Naive thymus-derived CD8-positive, alpha-beta T cell (primary cell): ENCODE results near the gene IGLON5. TPM values are rescaled to one million over a fixed set of nuclear protein-coding genes. Genes with fewer than 3 reads are reported as not detected.

ENCODE experiments used
- ATAC-seq, 2 donors: fragments of 150-1000 bp; cut with Tn5 transposase in 1 of 2; sonication (Bioruptor Pico), chemical (Tn5 transposase) in 1 of 2; 1 replicate in 1 of 2; 2 replicates in 1 of 2; pipeline ENCODE4 v1.10.0; 2021; ENCODE audit warnings: mild to moderate bottlenecking in 2 of 2, moderate library complexity in 2 of 2
- POLR2A ChIA-PET: fragments of 350-600 bp; sonication (Branson Sonifier 250); formaldehyde crosslinking; loops from one replicate; lab custom pipeline; 2021; ENCODE audit warnings: antibody characterized with exemption; lab: Charles Lee
- DNase-seq, 10 donors: peaks; one replicate each; pipeline versions ENCODE4 v3.0.0 to v3.0.0-alpha.2; 2020 to 2022
- H3K27ac Mint-ChIP-seq, 10 donors: one replicate each; pipeline ENCODE4 v1.8.0; 2020 to 2022; ENCODE audit warnings: mild to moderate bottlenecking in 10 of 10, mixed read lengths in 10 of 10, moderate library complexity in 4 of 10, inconsistent platforms in 1 of 10
- H3K27me3 Mint-ChIP-seq, 5 donors: one replicate each; pipeline ENCODE4 v1.8.0; 2021 to 2022; ENCODE audit warnings: mixed read lengths in 5 of 5
- H3K36me3 Mint-ChIP-seq, 3 donors: one replicate each; pipeline ENCODE4 v1.8.0; 2020 to 2022; ENCODE audit warnings: mixed read lengths in 3 of 3, mild to moderate bottlenecking in 2 of 3, inconsistent platforms in 1 of 3
- H3K4me1 Mint-ChIP-seq, 4 donors: one replicate each; pipeline ENCODE4 v1.8.0; 2021 to 2022; ENCODE audit warnings: mixed read lengths in 4 of 4
- H3K4me3 Mint-ChIP-seq, 10 donors: one replicate each; pipeline ENCODE4 v1.8.0; 2020 to 2022; ENCODE audit warnings: mild to moderate bottlenecking in 10 of 10, mixed read lengths in 10 of 10, moderate library complexity in 6 of 10, inconsistent platforms in 1 of 10
- H3K9me3 Mint-ChIP-seq, 9 donors: one replicate each; pipeline ENCODE4 v1.8.0; 2020 to 2022; ENCODE audit warnings: mixed read lengths in 9 of 9, mild to moderate bottlenecking in 3 of 9, inconsistent platforms in 1 of 9, moderate library complexity in 1 of 9
- polyA plus RNA-seq, 3 donors: library from polyadenylated mRNA; unstranded; fragments of 300-500 nt; fragmentation: Illumina TruSeq; gene quantifications; one replicate each; pipeline ENCODE4 v1.2.3, GENCODE V29; 2021
- total RNA-seq, 8 experiments: library from RNA in 2 of 8; stranded (reverse) in 2 of 8; gene quantifications; one replicate each; pipeline ENCODE4 v1.2.3 and lab custom pipeline; 2021 to 2026

Gene IGLON5
- total and polyA plus RNA-seq, 5 experiments from 2014 or later = not detected

DNA sequence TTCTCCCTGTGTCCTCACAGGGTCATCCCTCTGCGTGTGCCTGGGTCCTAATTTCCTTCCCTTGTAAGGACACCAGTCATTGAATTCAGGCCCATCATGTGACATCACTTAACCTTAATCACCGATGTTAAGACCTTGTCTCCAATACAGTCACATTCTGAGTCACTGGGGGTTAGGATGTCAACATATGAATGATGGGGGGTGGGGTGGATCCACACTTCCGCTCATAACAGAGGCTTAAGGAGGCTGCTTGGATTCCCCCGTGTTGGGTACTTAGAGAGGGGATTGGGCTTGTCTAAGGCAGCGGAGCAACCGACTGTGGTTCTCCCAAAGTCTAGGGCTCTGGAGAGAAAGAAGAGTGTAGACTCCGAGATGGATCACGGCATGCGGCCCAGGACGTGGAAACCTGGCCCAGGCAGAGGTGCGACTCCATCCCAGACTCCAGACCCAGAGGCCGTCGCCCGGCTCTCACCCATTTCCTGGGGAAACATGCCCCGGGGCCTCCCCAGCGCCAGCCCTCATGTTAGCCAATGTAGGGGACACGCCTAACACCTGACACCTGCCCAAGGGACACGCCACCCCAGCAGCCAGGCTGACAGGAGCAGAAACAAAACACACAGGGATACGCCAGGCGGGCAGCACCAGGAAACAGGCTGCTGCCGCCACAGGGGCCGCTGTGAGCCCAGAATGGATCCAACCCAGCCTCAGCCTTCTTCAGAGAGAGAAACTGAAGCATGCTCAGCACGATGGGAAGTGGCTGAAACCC, 17.1 kb upstream of the IGLON5 start:
- H3K36me3 Mint-ChIP-seq = peaks cover 0 to 4% (median 0%) of the 10 kb centered on the region in 3 donors

GRCh38 chr19:51294977-51295375, 16.5 kb upstream of the IGLON5 start:
- POLR2A ChIA-PET = no interaction called here
- H3K27ac Mint-ChIP-seq = no peak overlapping the region
- no peak overlapping the region for H3K4me3 Mint-ChIP-seq
- DNase-seq (no peak), ATAC-seq (no peak)
- H3K27me3 Mint-ChIP-seq = peaks cover 4 to 48% (median 24%) of the 10 kb centered on the region in 5 donors
- no peaks in the 10 kb centered on the region for H3K4me1 Mint-ChIP-seq
- no peaks in the 10 kb centered on the region for H3K9me3 Mint-ChIP-seq
- peaks cover 0 to 4% (median 0%) of the 10 kb centered on the region in 3 donors for H3K36me3 Mint-ChIP-seq

More for the DNA sequence above, 17.1 kb upstream of the IGLON5 start:
- no peak overlapping the region for H3K4me3 Mint-ChIP-seq
- DNase-seq (no peak), ATAC-seq (no peak)
- no peaks in the 10 kb centered on the region for H3K4me1 Mint-ChIP-seq
- POLR2A ChIA-PET = no interaction called here
- H3K9me3 Mint-ChIP-seq = no peaks in the 10 kb centered on the region
- H3K27me3 Mint-ChIP-seq = peaks cover 4 to 48% (median 24%) of the 10 kb centered on the region in 5 donors
- no peak overlapping the region for H3K27ac Mint-ChIP-seq

GRCh38 chr19:51295382-51296126, 15.9 kb upstream of the IGLON5 start:
- Mint-ChIP-seq H3K36me3 (peaks cover 0 to 1% (median 0%) of the 10 kb centered on the region in 3 donors), H3K4me1 (no peaks in the 10 kb centered on the region), H3K27ac (no peak overlapping the region), H3K9me3 (no peaks in the 10 kb centered on the region), H3K27me3 (peaks cover 2 to 45% (median 25%) of the 10 kb centered on the region in 5 donors), H3K4me3 (no peak overlapping the region)
- ATAC-seq (no peak), DNase-seq (no peak)
- POLR2A ChIA-PET = no interaction called here

DNA sequence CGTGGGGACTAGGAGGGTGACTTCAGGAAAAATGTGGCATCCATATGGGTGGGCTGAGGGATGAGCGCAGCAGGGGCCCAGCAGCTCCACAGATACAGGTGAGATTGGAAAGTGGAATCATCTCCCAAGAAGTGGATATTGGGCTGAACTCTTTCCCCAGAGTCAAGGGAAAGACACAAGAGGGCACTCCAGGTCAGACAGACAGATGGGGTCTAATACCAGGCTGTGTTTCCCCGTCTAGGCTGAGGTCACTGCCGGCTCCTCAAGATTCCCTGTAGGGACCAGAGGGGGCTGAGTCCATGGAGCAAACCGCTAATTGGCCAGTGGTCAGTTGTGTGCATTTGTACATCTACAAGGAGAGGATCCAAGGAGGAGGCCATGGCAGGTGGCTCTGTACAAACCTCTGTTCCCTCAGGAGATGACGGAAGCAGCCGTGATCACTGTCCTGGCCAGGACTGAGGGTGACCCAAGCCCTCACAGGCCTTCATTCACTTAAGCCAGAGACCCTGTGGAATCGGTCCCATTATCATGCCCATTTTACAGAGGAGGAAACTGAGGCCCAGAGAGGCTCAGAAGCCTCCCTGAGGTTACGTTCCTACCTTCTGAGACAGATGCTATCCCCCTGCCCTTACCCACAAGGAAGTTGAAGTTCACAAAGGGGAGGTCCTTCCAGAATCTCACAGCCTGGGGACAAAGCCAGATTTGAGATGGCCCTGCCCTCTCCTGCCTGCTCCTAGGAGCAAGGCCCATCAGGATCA, 14.9 kb upstream of the IGLON5 start:
- no peak overlapping the region for H3K4me3 Mint-ChIP-seq
- peaks cover 2 to 42% (median 24%) of the 10 kb centered on the region in 5 donors for H3K27me3 Mint-ChIP-seq
- POLR2A ChIA-PET = no interaction called here
- no peaks in the 10 kb centered on the region for H3K4me1 Mint-ChIP-seq
- ATAC-seq (no peak), DNase-seq (no peak)
- peaks cover 0 to 2% (median 0%) of the 10 kb centered on the region in 9 donors for H3K9me3 Mint-ChIP-seq
- peaks cover 0 to 2% (median 0%) of the 10 kb centered on the region in 3 donors for H3K36me3 Mint-ChIP-seq
- peak overlapping the region in 1 of 10 donors; percentile 38 for H3K27ac Mint-ChIP-seq

GRCh38 chr19:51297406-51297805, 14.0 kb upstream of the IGLON5 start:
- ATAC-seq = no peak
- Mint-ChIP-seq H3K36me3 (peaks cover 0 to 8% (median 0%) of the 10 kb centered on the region in 3 donors), H3K9me3 (peaks cover 0 to 10% (median 1%) of the 10 kb centered on the region in 9 donors), H3K27ac (no peak overlapping the region), H3K4me3 (no peak overlapping the region), H3K27me3 (peaks cover 3 to 42% (median 23%) of the 10 kb centered on the region in 5 donors), H3K4me1 (no peaks in the 10 kb centered on the region)
- DNase-seq = no peak
- POLR2A ChIA-PET = no interaction called here

DNA sequence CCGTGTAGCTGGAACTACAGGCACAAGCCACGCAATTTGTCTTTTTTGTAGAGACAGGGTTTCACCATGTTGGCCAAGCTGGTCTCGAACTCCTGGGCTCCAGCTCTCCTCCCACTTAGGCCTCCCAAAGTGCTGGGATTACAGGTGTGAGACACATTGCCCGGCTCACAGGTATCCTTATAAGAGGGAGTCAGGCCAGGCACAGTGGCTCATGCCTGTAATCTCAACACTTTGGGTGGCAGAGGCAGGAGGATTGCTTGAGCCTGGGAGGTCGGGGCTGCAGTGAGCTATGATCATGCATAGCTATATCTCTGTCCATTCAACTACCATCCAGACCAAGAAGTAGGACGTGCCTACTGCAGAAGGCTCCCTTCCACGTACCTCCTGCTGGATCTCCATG, 10.2 kb upstream of the IGLON5 start:
- H3K9me3 Mint-ChIP-seq = peaks cover 0 to 46% (median 16%) of the 10 kb centered on the region in 9 donors
- H3K27me3 Mint-ChIP-seq = peaks cover 8 to 36% (median 21%) of the 10 kb centered on the region in 5 donors
- ATAC-seq (no peak), DNase-seq (no peak)
- POLR2A ChIA-PET = no interaction called here
- H3K36me3 Mint-ChIP-seq = peaks cover 0 to 23% (median 3%) of the 10 kb centered on the region in 3 donors
- no peaks in the 10 kb centered on the region for H3K4me1 Mint-ChIP-seq
- no peak overlapping the region for H3K27ac Mint-ChIP-seq
- no peak overlapping the region for H3K4me3 Mint-ChIP-seq

GRCh38 chr19:51305479-51305878, 6.0 kb upstream of the IGLON5 start:
- ATAC-seq (no peak), DNase-seq (no peak)
- Mint-ChIP-seq H3K4me1 (peaks cover 0 to 4% (median under 1%) of the 10 kb centered on the region in 4 donors), H3K4me3 (no peak overlapping the region), H3K27ac (no peak overlapping the region), H3K9me3 (peaks cover 0 to 71% (median 30%) of the 10 kb centered on the region in 9 donors), H3K27me3 (peaks cover 39 to 62% (median 41%) of the 10 kb centered on the region in 5 donors), H3K36me3 (peaks cover 9 to 47% (median 13%) of the 10 kb centered on the region in 3 donors)
- POLR2A ChIA-PET = no interaction called here

- Mint-ChIP-seq H3K36me3 (peaks cover 0 to 14% (median 2%) of the 10 kb centered on the region in 3 donors), H3K4me3 (no peak overlapping the region), H3K27ac (no peak overlapping the region), H3K4me1 (peaks cover 0 to 8% (median 6%) of the 10 kb centered on the region in 4 donors), H3K9me3 (peaks cover 0 to 13% (median 6%) of the 10 kb centered on the region in 9 donors), H3K27me3 (peaks cover 28 to 61% (median 52%) of the 10 kb centered on the region in 5 donors)
- ATAC-seq (no peak), DNase-seq (no peak)
- POLR2A ChIA-PET = no interaction called here
Measured at GRCh38 chr19:51316688-51317087, 5.2 kb downstream of the IGLON5 start.

DNA sequence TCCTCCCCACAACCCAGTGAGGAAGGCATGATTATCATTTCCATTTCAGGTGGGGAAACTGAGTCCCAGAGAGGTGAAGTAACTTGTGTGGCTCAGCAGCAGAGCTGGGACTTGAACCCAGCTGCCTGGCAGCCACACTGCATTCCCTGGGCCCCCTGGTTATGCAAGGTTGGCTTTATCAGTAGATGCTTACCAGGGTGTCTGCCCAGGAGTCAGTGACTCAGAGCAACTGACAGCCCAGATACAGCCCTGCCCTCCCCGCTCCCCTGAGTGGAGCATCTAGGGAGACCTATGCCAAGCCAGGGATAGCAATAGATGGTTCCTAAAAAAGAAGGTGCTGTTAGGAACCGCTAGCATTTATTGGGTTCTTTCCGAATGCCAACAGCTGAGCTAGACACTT, 5.9 kb downstream of the IGLON5 start:
- H3K27me3 Mint-ChIP-seq = peaks cover 25 to 57% (median 53%) of the 10 kb centered on the region in 5 donors
- no peak overlapping the region for H3K4me3 Mint-ChIP-seq
- H3K27ac Mint-ChIP-seq = no peak overlapping the region

GRCh38 chr19:51317968-51318367, 6.5 kb downstream of the IGLON5 start:
- DNase-seq = no peak
- Mint-ChIP-seq H3K4me1 (peaks cover 0 to 6% (median 2%) of the 10 kb centered on the region in 4 donors), H3K9me3 (peaks cover 0 to 13% (median 6%) of the 10 kb centered on the region in 9 donors), H3K36me3 (peaks cover 0 to 14% (median 2%) of the 10 kb centered on the region in 3 donors), H3K27ac (peak overlapping the region in 1 of 10 donors; percentile 81), H3K4me3 (no peak overlapping the region), H3K27me3 (peaks cover 25 to 57% (median 53%) of the 10 kb centered on the region in 5 donors)
- no peak for ATAC-seq
- POLR2A ChIA-PET = no interaction called here

More for the DNA sequence above, 5.9 kb downstream of the IGLON5 start:
- peaks cover 0 to 14% (median 2%) of the 10 kb centered on the region in 3 donors for H3K36me3 Mint-ChIP-seq
- DNase-seq = no peak
- peaks cover 0 to 13% (median 6%) of the 10 kb centered on the region in 9 donors for H3K9me3 Mint-ChIP-seq
- no peak for ATAC-seq
- H3K4me1 Mint-ChIP-seq = peaks cover 0 to 8% (median 3%) of the 10 kb centered on the region in 4 donors
- POLR2A ChIA-PET = no interaction called here

DNA sequence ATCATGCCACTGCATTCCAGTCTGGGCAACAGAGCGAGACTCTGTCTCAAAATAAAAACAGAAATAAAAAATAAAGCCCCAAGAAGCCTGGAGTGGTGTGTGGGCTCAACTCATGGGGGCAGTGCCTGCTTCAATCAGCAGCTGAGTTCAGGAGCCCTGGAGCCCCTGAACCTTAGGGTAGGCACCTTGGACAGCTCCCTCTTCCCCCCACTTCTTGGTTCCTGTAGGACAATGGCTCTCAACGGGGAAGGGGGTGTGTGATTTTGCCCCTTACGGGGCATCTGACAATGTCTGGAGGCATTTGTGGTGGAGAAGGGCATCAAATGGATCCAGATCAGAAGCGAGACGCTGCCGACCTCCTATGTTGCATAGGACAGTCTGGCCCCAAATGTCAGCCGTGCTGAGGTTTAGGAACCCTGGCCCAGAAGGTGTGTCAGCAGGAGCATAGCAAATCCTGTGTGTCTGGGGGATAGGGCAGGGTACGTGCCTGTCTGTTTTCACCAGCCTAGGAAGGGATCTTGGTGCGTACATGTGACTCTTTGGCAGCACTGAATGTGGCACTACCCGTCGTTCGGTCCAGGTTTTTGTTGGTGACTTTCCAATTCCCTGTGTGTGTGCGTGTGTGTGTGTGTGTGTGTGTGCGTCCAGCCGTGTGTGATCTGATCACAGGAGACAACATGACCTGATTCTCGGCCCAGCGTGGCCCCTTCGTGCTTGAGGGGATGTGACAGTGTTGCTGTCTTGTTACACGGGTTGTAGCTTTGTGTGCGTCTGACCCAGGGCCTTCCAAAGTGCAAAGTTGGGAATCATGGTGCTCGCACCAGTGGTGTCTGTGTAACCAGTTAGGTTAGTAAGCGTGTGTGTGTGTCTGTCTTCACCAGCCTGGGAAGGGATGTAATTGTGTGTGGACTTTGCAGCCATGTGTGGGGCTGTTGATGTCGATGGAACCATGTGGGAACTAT, 7.5 kb downstream of the IGLON5 start:
- POLR2A ChIA-PET = no interaction called here
- ATAC-seq (no peak), DNase-seq (no peak)
- Mint-ChIP-seq H3K4me3 (no peak overlapping the region), H3K27ac (no peak overlapping the region), H3K4me1 (peaks cover 0 to 1% (median under 1%) of the 10 kb centered on the region in 4 donors), H3K36me3 (peaks cover 0 to 10% (median 0%) of the 10 kb centered on the region in 3 donors), H3K9me3 (peaks cover 0 to 13% (median 6%) of the 10 kb centered on the region in 9 donors), H3K27me3 (peaks cover 21 to 57% (median 53%) of the 10 kb centered on the region in 5 donors)
